Measurements from ENCODE around the gene MAP1LC3C. TPM values are rescaled to one million over a fixed set of nuclear protein-coding genes. Genes with fewer than 3 reads are reported as not detected.

MAP1LC3C gene
- polyA plus RNA-seq, 1 donor from 2014 or later: 0.50 TPM

- no peak overlapping the region for H3K4me2 ChIP-seq (ENCODE audit: low read length)
- TF ChIP-seq EP300 (conservative IDR thresholded peaks at IDR 0.05; ENCODE audit: poor library complexity, severe bottlenecking): no peak
- no peak for TF ChIP-seq SMC3 (conservative IDR thresholded peaks at IDR 0.05; ENCODE audit: poor library complexity)
- no peak for TF ChIP-seq MXI1 (conservative IDR thresholded peaks at IDR 0.05; ENCODE audit: poor library complexity, severe bottlenecking)
- no peak for TF ChIP-seq RAD21 (conservative IDR thresholded peaks at IDR 0.05)
- no peak for TF ChIP-seq REST (IDR thresholded peaks at IDR 0.05; ENCODE audit: borderline replicate concordance)
- TF ChIP-seq TAF1 (IDR thresholded peaks at IDR 0.05; ENCODE audit: low read depth): no peak
- no peak for TF ChIP-seq EZH2 (IDR thresholded peaks at IDR 0.05; ENCODE audit: borderline replicate concordance, insufficient read depth, low read length, poor library complexity, severe bottlenecking)
- TF ChIP-seq POLR2AphosphoS5 (IDR thresholded peaks at IDR 0.05): no peak
- no peak for TF ChIP-seq CTCF (IDR thresholded peaks at IDR 0.05; ENCODE audit: poor library complexity, severe bottlenecking)
- H4K20me1 ChIP-seq (ENCODE audit: insufficient read depth): no peaks in the 10 kb centered on the region
- H3K4me3 ChIP-seq (ENCODE audit: low read length): no peak overlapping the region
- H3K9ac ChIP-seq (ENCODE audit: low read length): no peak overlapping the region
- H3K9me3 ChIP-seq (ENCODE audit: low read length): no peaks in the 10 kb centered on the region
- no peaks in the 10 kb centered on the region for H3K9me2 ChIP-seq (ENCODE audit: insufficient read depth, low read length)
- no peaks in the 10 kb centered on the region for H3K36me3 ChIP-seq (ENCODE audit: insufficient read depth, low read length)
- H2AFZ ChIP-seq (ENCODE audit: low read depth, low read length): no peak overlapping the region
- no peaks in the 10 kb centered on the region for H3K79me2 ChIP-seq (replicated peaks; ENCODE audit: insufficient read depth, low read length)
- H3K27ac ChIP-seq (ENCODE audit: low read length): no peak overlapping the region
- no peaks in the 10 kb centered on the region for H3K27me3 ChIP-seq (ENCODE audit: insufficient read depth, low read depth, low read length)
- no peaks in the 10 kb centered on the region for H3F3A ChIP-seq (ENCODE audit: insufficient read depth, low read length, poor library complexity, severe bottlenecking)
Observed at GRCh38 chr1:242025681-242026080, 26.8 kb upstream of the MAP1LC3C start.

GRCh38 chr1:242023805-242024204, 24.9 kb upstream of the MAP1LC3C start:
- Histone ChIP-seq H3K4me2 (ENCODE audit: low read length) (no peak overlapping the region), H2AFZ (ENCODE audit: low read depth, low read length) (no peak overlapping the region), H3K9me2 (ENCODE audit: insufficient read depth, low read length) (no peaks in the 10 kb centered on the region), H3K9ac (ENCODE audit: low read length) (no peak overlapping the region), H3K27me3 (ENCODE audit: insufficient read depth, low read depth, low read length) (no peaks in the 10 kb centered on the region), H3K36me3 (ENCODE audit: insufficient read depth, low read length) (no peaks in the 10 kb centered on the region), H3K4me3 (ENCODE audit: low read length) (no peak overlapping the region), H4K20me1 (ENCODE audit: insufficient read depth) (no peaks in the 10 kb centered on the region), H3K9me3 (ENCODE audit: low read length) (no peaks in the 10 kb centered on the region), H3K79me2 (replicated peaks; ENCODE audit: insufficient read depth, low read length) (no peaks in the 10 kb centered on the region), H3K27ac (ENCODE audit: low read length) (no peak overlapping the region), H3F3A (ENCODE audit: insufficient read depth, low read length, poor library complexity, severe bottlenecking) (no peaks in the 10 kb centered on the region)
- TF ChIP-seq CTCF (IDR thresholded peaks at IDR 0.05; ENCODE audit: poor library complexity, severe bottlenecking): no peak
- TF ChIP-seq MXI1 (conservative IDR thresholded peaks at IDR 0.05; ENCODE audit: poor library complexity, severe bottlenecking): no peak
- no peak for TF ChIP-seq EP300 (conservative IDR thresholded peaks at IDR 0.05; ENCODE audit: poor library complexity, severe bottlenecking)

Data from neural cell (in vitro differentiated cells).